Colonic mucosa (tissue), 4 donors: ENCODE results near the gene ZNF354C. TPM values are rescaled to one million over a fixed set of nuclear protein-coding genes. Genes with fewer than 3 reads are reported as not detected.

Experiments used
- DNase-seq: peaks from one replicate; pipeline ENCODE4 v3.0.0-alpha.2; 2020
- H3K27ac ChIP-seq: fragments of 200-600 bp; one replicate; pipeline ENCODE4 v1.8.0; 2021
- H3K27me3 ChIP-seq: fragments of 200-600 bp; one replicate; pipeline ENCODE4 v1.8.0; 2021
- H3K36me3 ChIP-seq: fragments of 200-600 bp; one replicate; pipeline ENCODE4 v1.8.0; 2021
- H3K4me1 ChIP-seq: fragments of 200-600 bp; one replicate; pipeline ENCODE4 v1.8.0; 2021; ENCODE audit warnings: mild to moderate bottlenecking
- H3K4me3 ChIP-seq: fragments of 200-600 bp; one replicate; pipeline ENCODE4 v1.8.0; 2021
- H3K9ac ChIP-seq, 2 donors: one replicate each; pipeline ENCODE4 v1.7.0; 2013; ENCODE audit warnings: control low read depth in 2 of 2, low read depth in 2 of 2, low read length in 2 of 2
- H3K9me3 ChIP-seq: fragments of 200-600 bp; one replicate; pipeline ENCODE4 v1.8.0; 2021
- CTCF ChIP-seq: fragments of 200-600 bp; IDR thresholded peaks from one replicate; pipeline ENCODE4 v1.8.0; 2022; ENCODE audit warnings: antibody characterized with exemption, mild to moderate bottlenecking
- intact Hi-C: fragments of 100-400 bp; cut with DNase I; formaldehyde crosslinking; loops from one replicate; pipeline ENCODE4 v1.14.1; 2022
- total RNA-seq, 2 donors: library from RNA; stranded (reverse); fragmentation: NEBNext Ultra II Directional in 1 of 2; extraction: Animal tissue kit (Norgen Biotek cat#: 25700) in 1 of 2; gene quantifications; one replicate each; pipeline ENCODE4 v1.2.1, GENCODE V29; 2021
- donor health status: healthy.
- donor health status: DM: no; HTN: no; CAD: no.
- donor health status: DM: no; HTN: no; CAD: no.

The ZNF354C gene
- total RNA-seq, 2 donors from 2014 or later: 1.7 to 1.9 TPM

- no peaks in the 10 kb centered on the region for H3K27me3 ChIP-seq
- H3K36me3 ChIP-seq: no peaks in the 10 kb centered on the region
- intact Hi-C loops: no loop called here
- H3K9ac ChIP-seq: no peak overlapping the region
- H3K4me1 ChIP-seq: no peaks in the 10 kb centered on the region
- no peak for DNase-seq
- no peaks in the 10 kb centered on the region for H3K9me3 ChIP-seq
- TF ChIP-seq CTCF: no peak
- H3K27ac ChIP-seq: no peak overlapping the region
- no peak overlapping the region for H3K4me3 ChIP-seq
Measured at GRCh38 chr5:179127136-179128040, 67.2 kb downstream of the ZNF354C start.

- intact Hi-C loops: no loop called here
- no peak for DNase-seq
- Histone ChIP-seq H3K4me3 (no peak overlapping the region), H3K27me3 (no peaks in the 10 kb centered on the region), H3K36me3 (no peaks in the 10 kb centered on the region), H3K9ac (no peak overlapping the region), H3K27ac (no peak overlapping the region), H3K4me1 (no peaks in the 10 kb centered on the region), H3K9me3 (no peaks in the 10 kb centered on the region)
- TF ChIP-seq CTCF: no peak
Measured at GRCh38 chr5:179128041-179128365, 67.8 kb downstream of the ZNF354C start.

GRCh38 chr5:179128976-179129375 lies 68.8 kb downstream of the ZNF354C start:
- intact Hi-C loops: no loop called here

GRCh38 chr5:179129607-179130071 lies 69.5 kb downstream of the ZNF354C start:
- no peak for DNase-seq
- Histone ChIP-seq H3K4me3 (no peak overlapping the region), H3K9ac (no peak overlapping the region), H3K27ac (no peak overlapping the region), H3K9me3 (no peaks in the 10 kb centered on the region), H3K36me3 (no peaks in the 10 kb centered on the region), H3K27me3 (no peaks in the 10 kb centered on the region), H3K4me1 (no peaks in the 10 kb centered on the region)
- no peak for TF ChIP-seq CTCF
- intact Hi-C loops: no loop called here

More at GRCh38 chr5:179128976-179129375, 68.8 kb downstream of the ZNF354C start:
- DNase-seq: no peak
- no peaks in the 10 kb centered on the region for H3K36me3 ChIP-seq
- H3K4me3 ChIP-seq: no peak overlapping the region
- H3K9ac ChIP-seq: no peak overlapping the region
- no peak for TF ChIP-seq CTCF
- H3K9me3 ChIP-seq: no peaks in the 10 kb centered on the region
- H3K27me3 ChIP-seq: no peaks in the 10 kb centered on the region
- no peak overlapping the region for H3K27ac ChIP-seq
- no peaks in the 10 kb centered on the region for H3K4me1 ChIP-seq

- Histone ChIP-seq H3K36me3 (no peaks in the 10 kb centered on the region), H3K27me3 (no peaks in the 10 kb centered on the region), H3K9me3 (no peaks in the 10 kb centered on the region), H3K4me1 (no peaks in the 10 kb centered on the region), H3K4me3 (no peak overlapping the region), H3K9ac (no peak overlapping the region), H3K27ac (no peak overlapping the region)
- no peak for DNase-seq
- no peak for TF ChIP-seq CTCF
- intact Hi-C loops: no loop called here
Measured at GRCh38 chr5:179130101-179130681, 70.0 kb downstream of the ZNF354C start.
